GM12878 (cell line): ENCODE data around the gene PPARA. TPM values are rescaled to one million over a fixed set of nuclear protein-coding genes. Genes with fewer than 3 reads are reported as not detected.

Source experiments
- ATAC-seq: fragments of 200-7000 bp; cut with Tn5 transposase; 3 replicates; pipeline ENCODE4 v1.9.1; 2020; ENCODE audit warnings: mild to moderate bottlenecking, moderate library complexity
- BruUV-seq: library from RNA; stranded (reverse); fragments of 400-500 nt; replicated peaks from 2 replicates; lab custom pipeline; 2021; lab: Mats Ljungman, UMichigan
- CTCF ChIA-PET: fragments of 300-600 bp; sonication (Branson Sonifier 250); formaldehyde crosslinking; extraction: SDS; loops from one replicate; lab custom pipeline; 2021; ENCODE audit warnings: inconsistent platforms; lab: Yijun Ruan, JAX
- POLR2A ChIA-PET: fragments of 350-600 bp; formaldehyde crosslinking; extraction: SDS; loops from one replicate; lab custom pipeline; 2021; ENCODE audit warnings: inconsistent platforms; lab: Charles Lee
- RAD21 ChIA-PET: fragments of 300-600 bp; sonication (Branson Sonifier 250); formaldehyde crosslinking; loops from one replicate; lab custom pipeline; 2023; ENCODE audit warnings: antibody characterized with exemption; ENCODE audit not compliant: unreplicated experiment; lab: Charles Lee
- SMC1A ChIA-PET: fragments of 300-600 bp; sonication (Branson Sonifier 250); formaldehyde crosslinking; loops from one replicate; lab custom pipeline; 2023; ENCODE audit not compliant: unreplicated experiment, uncharacterized antibody; lab: Charles Lee
- DNase-seq: peaks from one replicate; pipeline ENCODE4 v3.0.0-alpha.2; 2011; ENCODE audit warnings: low read depth, low spot score
- FAIRE-seq: peaks from 3 replicates; lab custom pipeline; 2011; peaks lifted over from hg19 to GRCh38; lab: Jason Lieb, UNC
- H2AFZ ChIP-seq: 2 replicates; pipeline ENCODE4 v1.6.0; 2011; ENCODE audit warnings: low read depth, low read length, control low read depth; ENCODE audit not compliant: control insufficient read depth
- H3K27ac ChIP-seq: 2 replicates; pipeline ENCODE4 v1.5.1; 2011; ENCODE audit warnings: control low read depth; ENCODE audit not compliant: control insufficient read depth, insufficient read depth
- H3K27me3 ChIP-seq, 2 experiments: replicated peaks in 1 of 2; 2 replicates each; pipeline versions ENCODE4 v1.6.0 to v1.6.1; 2011; ENCODE audit warnings: low read length in 1 of 2; ENCODE audit not compliant: control insufficient read depth in 2 of 2, insufficient read depth in 2 of 2
- H3K36me3 ChIP-seq, 2 experiments: 2 replicates each; pipeline ENCODE4 v1.5.1; 2011; ENCODE audit warnings: low read length in 1 of 2; ENCODE audit not compliant: control insufficient read depth in 2 of 2, insufficient read depth in 2 of 2
- H3K4me1 ChIP-seq: 2 replicates; pipeline ENCODE4 v1.6.1; 2011; ENCODE audit warnings: mild to moderate bottlenecking, low read length, moderate library complexity, mixed read lengths; ENCODE audit not compliant: control insufficient read depth, insufficient read depth
- H3K4me2 ChIP-seq: 2 replicates; pipeline ENCODE4 v1.6.0; 2011; ENCODE audit warnings: control low read depth; ENCODE audit not compliant: control insufficient read depth, insufficient read depth
- H3K4me3 ChIP-seq: fragments of 200-600 bp; sonication (generic); 2 replicates; pipeline ENCODE4 v1.5.1; 2016
- H3K79me2 ChIP-seq: 2 replicates; pipeline ENCODE4 v1.6.0; 2011; ENCODE audit warnings: low read length; ENCODE audit not compliant: control insufficient read depth, insufficient read depth
- H3K9ac ChIP-seq: 2 replicates; pipeline ENCODE4 v1.8.0; 2011; ENCODE audit warnings: low read length, control low read depth, mixed read lengths; ENCODE audit not compliant: control insufficient read depth, insufficient read depth
- H3K9me3 ChIP-seq: replicated peaks from 3 replicates; pipeline ENCODE4 v1.5.1; 2011; ENCODE audit warnings: mild to moderate bottlenecking, low read length; ENCODE audit not compliant: control insufficient read depth, insufficient read depth
- H4K20me1 ChIP-seq: 2 replicates; pipeline ENCODE4 v1.6.0; 2011; ENCODE audit not compliant: control insufficient read depth, insufficient read depth
- ATF7 ChIP-seq: fragments of 450-650 bp; IDR thresholded peaks from 2 replicates; pipeline ENCODE4 v1.6.1; 2016; ENCODE audit warnings: low read depth, mild to moderate bottlenecking
- BHLHE40 ChIP-seq, 2 experiments: fragments of 450-650 bp in 1 of 2; IDR thresholded peaks; 2 replicates each; pipeline ENCODE4 v1.6.1; 2011 to 2017; ENCODE audit warnings: low read depth in 2 of 2, borderline replicate concordance in 1 of 2, improper control_type of control experiment in 1 of 2, low read length in 1 of 2, mild to moderate bottlenecking in 1 of 2
- CREB1 ChIP-seq: IDR thresholded peaks from 2 replicates; pipeline ENCODE4 v1.6.1; 2012; ENCODE audit warnings: low read depth, mild to moderate bottlenecking, inconsistent platforms
- CREM ChIP-seq: IDR thresholded peaks from 2 replicates; pipeline ENCODE4 v1.6.1; 2014; ENCODE audit warnings: antibody characterized with exemption, low read depth
- EED ChIP-seq: sonication (generic); IDR thresholded peaks from 2 replicates; pipeline ENCODE4 v1.6.1; 2016; ENCODE audit warnings: antibody characterized with exemption, low read depth
- GABPA ChIP-seq: IDR thresholded peaks from 2 replicates; pipeline ENCODE4 v1.6.1; 2014; ENCODE audit warnings: antibody characterized with exemption, low read depth, mild to moderate bottlenecking, inconsistent platforms
- IKZF1 ChIP-seq: fragments of 450-650 bp; conservative IDR thresholded peaks from 2 replicates; pipeline ENCODE4 v1.6.1; 2017; ENCODE audit warnings: antibody characterized with exemption, mild to moderate bottlenecking
- JUNB ChIP-seq: IDR thresholded peaks from 2 replicates; pipeline ENCODE4 v1.6.1; 2016; ENCODE audit warnings: antibody characterized with exemption, mild to moderate bottlenecking
- MTA2 ChIP-seq: fragments of 450-650 bp; IDR thresholded peaks from 2 replicates; pipeline ENCODE4 v1.6.1; 2016; ENCODE audit warnings: low read depth, mild to moderate bottlenecking, moderate library complexity
- NBN ChIP-seq: fragments of 450-650 bp; IDR thresholded peaks from 2 replicates; pipeline ENCODE4 v1.6.1; 2016
- NFIC ChIP-seq: IDR thresholded peaks from 2 replicates; pipeline ENCODE4 v1.6.1; 2012; ENCODE audit warnings: low read depth, mild to moderate bottlenecking, inconsistent platforms, low read length, moderate library complexity
- NKRF ChIP-seq: fragments of 450-650 bp; conservative IDR thresholded peaks from 2 replicates; pipeline ENCODE4 v1.6.1; 2017; ENCODE audit warnings: mild to moderate bottlenecking, moderate library complexity
- PAX5 ChIP-seq: IDR thresholded peaks from 2 replicates; pipeline ENCODE4 v1.6.1; 2011; ENCODE audit warnings: low read depth, low read length, borderline replicate concordance
- PAX8 ChIP-seq: fragments of 450-650 bp; IDR thresholded peaks from 2 replicates; pipeline ENCODE4 v1.6.1; 2017; ENCODE audit warnings: mild to moderate bottlenecking, moderate library complexity
- PML ChIP-seq: IDR thresholded peaks from 2 replicates; pipeline ENCODE4 v1.6.1; 2012; ENCODE audit warnings: low read length, inconsistent platforms
- RUNX3 ChIP-seq: IDR thresholded peaks from 2 replicates; pipeline ENCODE4 v1.6.1; 2012; ENCODE audit warnings: low read length, inconsistent platforms
- YY1 ChIP-seq: IDR thresholded peaks from 2 replicates; pipeline ENCODE4 v1.6.1; 2011; ENCODE audit warnings: low read depth, mild to moderate bottlenecking, low read length
- ZBTB40 ChIP-seq: fragments of 450-650 bp; IDR thresholded peaks from 2 replicates; pipeline ENCODE4 v1.6.1; 2016; ENCODE audit warnings: mild to moderate bottlenecking, moderate library complexity, borderline replicate concordance
- WGBS: methylation state at CpG from one replicate; pipeline ENCODE4 v1.1.6; 2016; ENCODE audit warnings: low lambda C conversion rate; ENCODE audit not compliant: insufficient replicate concordance, insufficient coverage; ENCODE audit errors: missing lambda C conversion rate; 5-methylcytosine and 5-hydroxymethylcytosine counted together
- in situ Hi-C: fragments of 300-500 bp; cut with MboI; formaldehyde crosslinking; loops from 9 replicates; pipeline ENCODE4 v1.14.3; 2018; ENCODE audit warnings: mixed read lengths
- intact Hi-C: fragments of 100-400 bp; cut with micrococcal nuclease; formaldehyde crosslinking; loops from one replicate; pipeline ENCODE4 v1.14.2; 2022; ENCODE audit not compliant: unreplicated experiment
- polyA plus RNA-seq, 11 experiments: library from polyadenylated mRNA; depleted of rRNA in 4 of 11; unstranded in 6 of 11; stranded (reverse) in 5 of 11; fragments of >200 nt; fragmentation: Nextera tagmentation in 4 of 11; fragmentation: Illumina TruSeq in 1 of 11; extraction: Ambion mirVana in 4 of 11; extraction: Trizol in 1 of 11; gene quantifications; 1 replicate in 1 of 11; 2 replicates in 10 of 11; pipeline versions ENCODE4 v1.2.1 to v1.2.3, GENCODE V29; 2011 to 2016; ENCODE audit warnings: inconsistent platforms in 2 of 11, missing spikeins in 2 of 11, low read depth in 1 of 11
- total RNA-seq, 4 experiments: library from RNA; depleted of rRNA in 3 of 4; stranded (reverse); fragments of >200 nt in 3 of 4; fragmentation: Illumina TruSeq in 1 of 4; extraction: Trizol in 1 of 4; gene quantifications; 2 replicates each; pipeline versions ENCODE4 v1.2.1 to v1.2.3, GENCODE V29; 2013 to 2021

PPARA gene
- total and polyA plus RNA-seq, 10 of the 15 experiments (the other 5 are each of a cell fraction or from before 2014, with no cell fraction given) = 0.72 to 10.4 (median 4.6) TPM

- Histone ChIP-seq H3K79me2 (peaks cover 17% of the 10 kb centered on the region), H3K9me3 (no peaks in the 10 kb centered on the region; the same call in 2 of the 3 replicates), H3K27me3 (no peaks in the 10 kb centered on the region), H3K36me3 (peaks cover 8 to 11% of the 10 kb centered on the region in 2 experiments; a peak in 3 of 4 replicates), H4K20me1 (no peaks in the 10 kb centered on the region), H3K4me1 (peaks cover 26% of the 10 kb centered on the region), H2AFZ (peak overlapping the region; percentile 65), H3K4me3 (peak overlapping the region; percentile 85), H3K9ac (peak overlapping the region; percentile 94), H3K4me2 (peak overlapping the region; percentile 99), H3K27ac (peak overlapping the region; percentile 86)
- ChIA-PET RAD21 (no interaction called here), SMC1A (interaction anchor here (1.0 to 1.5 kb wide), 2 partner anchors 19 to 166 kb away, joined by 3 to 4 read pairs; no protein-coding TSS in a partner anchor), CTCF (interaction anchor here (0.9 to 1.7 kb wide), 2 partner anchors 8 to 17 kb away, joined by 3 read pairs; partner anchors contain the start of gene GTSE1), POLR2A (interaction anchor here (0.6 to 1.2 kb wide), 3 partner anchors 14 to 20 kb away, joined by 4 to 5 read pairs (median 4); partner anchors contain the start of gene TTC38)
- peak; percentile 94 for FAIRE-seq
- 10% methylated on average over 23 of the region's 24 CpGs for WGBS
- BruUV-seq = TSS peak; percentile 88
- intact Hi-C loops (no loop called here), in situ Hi-C loops (no loop called here)
- ATAC-seq = peak; percentile 97
- DNase-seq = peak; percentile 38
- TF ChIP-seq PAX5 = peak; percentile 89; the same call in 1 of the 2 replicates
- TF ChIP-seq PML = peak; percentile 66; the same call in 1 of the 2 replicates
- TF ChIP-seq GABPA = peak; percentile 89
- peak; percentile 88 for TF ChIP-seq ZBTB40
- peak; percentile 73; the same call in 1 of the 2 replicates for TF ChIP-seq EED
- TF ChIP-seq NFIC = no peak; the same call in 1 of the 2 replicates
- TF ChIP-seq JUNB = no peak
- TF ChIP-seq YY1 = peak; percentile 60; the same call in 1 of the 2 replicates
- TF ChIP-seq CREB1 = peak; percentile 64; the same call in 1 of the 2 replicates
- peak; percentile 77 for TF ChIP-seq IKZF1
- peak; percentile 79 for TF ChIP-seq CREM
- no peak for TF ChIP-seq PAX8
- peak; percentile 90 for TF ChIP-seq ATF7
- peak; percentile 59 for TF ChIP-seq MTA2
- peak; percentile 51 to 83; a peak in 3 of 4 replicates for TF ChIP-seq BHLHE40 (IDR thresholded peaks at IDR 0.05; ENCODE audit: borderline replicate concordance in 1 of 2, low read depth in 2 of 2, low read length in 1 of 2)
- peak; percentile 97 for TF ChIP-seq RUNX3
- peak; percentile 59 for TF ChIP-seq NBN
- peak; percentile 46; the same call in 1 of the 2 replicates for TF ChIP-seq NKRF
Observed at GRCh38 chr22:46287873-46288751, 137.8 kb downstream of the PPARA start.
